ENCODE data around the gene TEX52. TPM values are rescaled to one million over a fixed set of nuclear protein-coding genes. Genes with fewer than 3 reads are reported as not detected.

Gene TEX52
- total and polyA plus RNA-seq, 2 of the 13 experiments (the other 11 are each of a cell fraction or from before 2014, with no cell fraction given): 0.05 TPM; not detected in 1

DNA sequence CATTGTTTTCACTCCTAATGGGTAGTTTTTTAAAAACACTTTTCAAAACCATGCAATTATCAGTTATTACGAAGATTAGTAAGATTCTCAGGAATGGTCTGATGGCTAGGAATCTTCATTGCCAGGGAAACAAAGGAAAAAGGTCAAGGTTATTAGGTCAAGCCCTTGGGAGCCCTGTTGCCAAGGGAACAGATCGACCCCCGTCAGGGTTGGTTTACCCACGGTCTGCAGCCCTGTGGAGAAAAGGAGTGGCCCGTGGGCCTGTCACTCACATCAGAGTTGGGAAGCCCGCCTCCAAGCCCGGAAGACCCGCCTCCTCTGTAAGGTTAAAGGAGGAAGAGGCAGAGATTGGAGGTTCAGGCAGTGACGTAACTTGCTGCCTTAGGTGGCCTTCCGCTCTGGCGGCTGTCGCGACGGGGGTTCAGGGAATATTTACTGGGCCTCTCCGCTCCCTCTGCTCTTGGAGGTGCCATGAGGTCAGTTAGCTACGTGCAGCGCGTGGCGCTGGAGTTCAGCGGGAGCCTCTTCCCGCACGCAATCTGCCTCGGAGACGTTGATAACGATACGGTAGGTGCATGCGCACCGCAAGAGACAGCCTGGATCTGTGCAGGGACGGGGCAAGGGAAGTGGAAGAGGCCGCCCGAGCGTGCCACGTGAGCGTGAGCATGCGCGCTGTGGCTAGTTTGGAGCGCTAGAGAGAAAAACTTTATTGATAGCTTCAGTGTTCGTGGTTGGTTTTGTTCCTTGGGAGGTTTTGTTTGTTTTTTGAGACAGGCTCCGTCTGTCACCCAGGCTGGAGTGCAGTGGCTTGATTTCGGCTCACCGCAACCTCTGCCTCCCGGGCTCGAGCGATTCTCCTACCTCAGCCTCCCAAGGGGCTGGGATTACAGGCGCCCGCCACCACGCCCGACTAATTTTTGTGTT is 44.3 kb downstream of the TEX52 start, which contains the start of gene ITFG2 (continued):
- peak; percentile 57; the same call in 1 of the 2 replicates for TF ChIP-seq GTF2F1 (IDR thresholded peaks at IDR 0.05; ENCODE audit: low read length)
- no peak for TF ChIP-seq ZNF709 (CRISPR knock-in tag; IDR thresholded peaks at IDR 0.05)
- TF ChIP-seq, protein P1, sequence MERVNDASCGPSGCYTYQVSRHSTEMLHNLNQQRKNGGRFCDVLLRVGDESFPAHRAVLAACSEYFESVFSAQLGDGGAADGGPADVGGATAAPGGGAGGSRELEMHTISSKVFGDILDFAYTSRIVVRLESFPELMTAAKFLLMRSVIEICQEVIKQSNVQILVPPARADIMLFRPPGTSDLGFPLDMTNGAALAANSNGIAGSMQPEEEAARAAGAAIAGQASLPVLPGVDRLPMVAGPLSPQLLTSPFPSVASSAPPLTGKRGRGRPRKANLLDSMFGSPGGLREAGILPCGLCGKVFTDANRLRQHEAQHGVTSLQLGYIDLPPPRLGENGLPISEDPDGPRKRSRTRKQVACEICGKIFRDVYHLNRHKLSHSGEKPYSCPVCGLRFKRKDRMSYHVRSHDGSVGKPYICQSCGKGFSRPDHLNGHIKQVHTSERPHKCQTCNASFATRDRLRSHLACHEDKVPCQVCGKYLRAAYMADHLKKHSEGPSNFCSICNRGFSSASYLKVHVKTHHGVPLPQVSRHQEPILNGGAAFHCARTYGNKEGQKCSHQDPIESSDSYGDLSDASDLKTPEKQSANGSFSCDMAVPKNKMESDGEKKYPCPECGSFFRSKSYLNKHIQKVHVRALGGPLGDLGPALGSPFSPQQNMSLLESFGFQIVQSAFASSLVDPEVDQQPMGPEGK (CRISPR knock-in tag; IDR thresholded peaks at IDR 0.05): peak; percentile 51; the same call in 1 of the 2 replicates
- TF ChIP-seq DMAP1 (CRISPR knock-in tag; IDR thresholded peaks at IDR 0.05): peak; percentile 100
- TF ChIP-seq ZFP90 (CRISPR knock-in tag; IDR thresholded peaks at IDR 0.05; ENCODE audit: borderline replicate concordance): peak; percentile 81
- TF ChIP-seq ZNF850 (CRISPR knock-in tag; conservative IDR thresholded peaks at IDR 0.05): no peak
- TF ChIP-seq, protein P2, sequence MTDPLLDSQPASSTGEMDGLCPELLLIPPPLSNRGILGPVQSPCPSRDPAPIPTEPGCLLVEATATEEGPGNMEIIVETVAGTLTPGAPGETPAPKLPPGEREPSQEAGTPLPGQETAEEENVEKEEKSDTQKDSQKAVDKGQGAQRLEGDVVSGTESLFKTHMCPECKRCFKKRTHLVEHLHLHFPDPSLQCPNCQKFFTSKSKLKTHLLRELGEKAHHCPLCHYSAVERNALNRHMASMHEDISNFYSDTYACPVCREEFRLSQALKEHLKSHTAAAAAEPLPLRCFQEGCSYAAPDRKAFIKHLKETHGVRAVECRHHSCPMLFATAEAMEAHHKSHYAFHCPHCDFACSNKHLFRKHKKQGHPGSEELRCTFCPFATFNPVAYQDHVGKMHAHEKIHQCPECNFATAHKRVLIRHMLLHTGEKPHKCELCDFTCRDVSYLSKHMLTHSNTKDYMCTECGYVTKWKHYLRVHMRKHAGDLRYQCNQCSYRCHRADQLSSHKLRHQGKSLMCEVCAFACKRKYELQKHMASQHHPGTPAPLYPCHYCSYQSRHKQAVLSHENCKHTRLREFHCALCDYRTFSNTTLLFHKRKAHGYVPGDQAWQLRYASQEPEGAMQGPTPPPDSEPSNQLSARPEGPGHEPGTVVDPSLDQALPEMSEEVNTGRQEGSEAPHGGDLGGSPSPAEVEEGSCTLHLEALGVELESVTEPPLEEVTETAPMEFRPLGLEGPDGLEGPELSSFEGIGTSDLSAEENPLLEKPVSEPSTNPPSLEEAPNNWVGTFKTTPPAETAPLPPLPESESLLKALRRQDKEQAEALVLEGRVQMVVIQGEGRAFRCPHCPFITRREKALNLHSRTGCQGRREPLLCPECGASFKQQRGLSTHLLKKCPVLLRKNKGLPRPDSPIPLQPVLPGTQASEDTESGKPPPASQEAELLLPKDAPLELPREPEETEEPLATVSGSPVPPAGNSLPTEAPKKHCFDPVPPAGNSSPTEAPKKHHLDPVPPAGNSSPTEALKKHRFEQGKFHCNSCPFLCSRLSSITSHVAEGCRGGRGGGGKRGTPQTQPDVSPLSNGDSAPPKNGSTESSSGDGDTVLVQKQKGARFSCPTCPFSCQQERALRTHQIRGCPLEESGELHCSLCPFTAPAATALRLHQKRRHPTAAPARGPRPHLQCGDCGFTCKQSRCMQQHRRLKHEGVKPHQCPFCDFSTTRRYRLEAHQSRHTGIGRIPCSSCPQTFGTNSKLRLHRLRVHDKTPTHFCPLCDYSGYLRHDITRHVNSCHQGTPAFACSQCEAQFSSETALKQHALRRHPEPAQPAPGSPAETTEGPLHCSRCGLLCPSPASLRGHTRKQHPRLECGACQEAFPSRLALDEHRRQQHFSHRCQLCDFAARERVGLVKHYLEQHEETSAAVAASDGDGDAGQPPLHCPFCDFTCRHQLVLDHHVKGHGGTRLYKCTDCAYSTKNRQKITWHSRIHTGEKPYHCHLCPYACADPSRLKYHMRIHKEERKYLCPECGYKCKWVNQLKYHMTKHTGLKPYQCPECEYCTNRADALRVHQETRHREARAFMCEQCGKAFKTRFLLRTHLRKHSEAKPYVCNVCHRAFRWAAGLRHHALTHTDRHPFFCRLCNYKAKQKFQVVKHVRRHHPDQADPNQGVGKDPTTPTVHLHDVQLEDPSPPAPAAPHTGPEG (CRISPR knock-in tag; IDR thresholded peaks at IDR 0.05): peak; percentile 88
- TF ChIP-seq ZNF230 (CRISPR knock-in tag; IDR thresholded peaks at IDR 0.05): peak; percentile 96
- no peak for TF ChIP-seq TBP (CRISPR knock-in tag; IDR thresholded peaks at IDR 0.05)
- peak; percentile 90; the same call in 1 of the 2 replicates for TF ChIP-seq ZBTB21 (CRISPR knock-in tag; IDR thresholded peaks at IDR 0.05)
- TF ChIP-seq PTBP1 (IDR thresholded peaks at IDR 0.05; ENCODE audit: low read depth, low read length, poor library complexity, severe bottlenecking): peak; percentile 46
- no peak for TF ChIP-seq ARID2 (CRISPR knock-in tag; IDR thresholded peaks at IDR 0.05; ENCODE audit: borderline replicate concordance)
- peak; percentile 100 for TF ChIP-seq MYC (CRISPR knock-in tag; IDR thresholded peaks at IDR 0.05; ENCODE audit: borderline replicate concordance)
- peak; percentile 62; the same call in 1 of the 2 replicates for TF ChIP-seq JUN (CRISPR knock-in tag; IDR thresholded peaks at IDR 0.05)
- no peak for TF ChIP-seq SNAI1 (CRISPR knock-in tag; IDR thresholded peaks at IDR 0.05; ENCODE audit: borderline replicate concordance)
- TF ChIP-seq ZNF543 (CRISPR knock-in tag; IDR thresholded peaks at IDR 0.05): peak; percentile 78
- peak; percentile 58; the same call in 1 of the 2 replicates for TF ChIP-seq ZNF367 (CRISPR knock-in tag; IDR thresholded peaks at IDR 0.05; ENCODE audit: borderline replicate concordance)
- peak; percentile 75; the same call in 1 of the 2 replicates for TF ChIP-seq ZNF749 (CRISPR knock-in tag; IDR thresholded peaks at IDR 0.05; ENCODE audit: borderline replicate concordance)
- TF ChIP-seq, protein P3, sequence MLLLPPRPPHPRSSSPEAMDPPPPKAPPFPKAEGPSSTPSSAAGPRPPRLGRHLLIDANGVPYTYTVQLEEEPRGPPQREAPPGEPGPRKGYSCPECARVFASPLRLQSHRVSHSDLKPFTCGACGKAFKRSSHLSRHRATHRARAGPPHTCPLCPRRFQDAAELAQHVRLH (CRISPR knock-in tag; IDR thresholded peaks at IDR 0.05; ENCODE audit: borderline replicate concordance, low read depth): peak; percentile 81; the same call in 1 of the 2 replicates
- peak; percentile 98 to 99 for TF ChIP-seq POLR2A (IDR thresholded peaks at IDR 0.05; ENCODE audit: insufficient read depth in 1 of 2, low read depth in 2 of 2, low read length in 2 of 2)

Measured in HepG2 (cell line).